Endometrium (tissue), 2 donors: Measurements from ENCODE around the gene FANCD2.
"Not testable (repeated sequence)": the region's sequence is repeated elsewhere in the genome, so short reads cannot be mapped to it uniquely, and the experiment has no call there.

ENCODE experiments used
- FAIRE-seq: peaks from 2 replicates; lab custom pipeline; 2012; peaks lifted over from hg19 to GRCh38; lab: Jason Lieb, UNC
- donor health status: control.
- donor health status: control.

FANCD2 gene

GRCh38 chr3:10026084-10026890, at the start of gene FANCD2:
TSS of gene FANCD2 (plus strand) at chr3:10026437. CDS start at chr3:10028658, 2,221 bp downstream.
- no peak for FAIRE-seq

GRCh38 chr3:9976721-9977709, 49.2 kb upstream of the FANCD2 start:
- FAIRE-seq = no peak

GRCh38 chr3:9978710-9979305, 47.4 kb upstream of the FANCD2 start:
- no peak for FAIRE-seq

- no peak for FAIRE-seq
These were observed 46.0 kb upstream of the FANCD2 start for GRCh38 chr3:9980251-9980650.

GRCh38 chr3:9986230-9986725, 40.0 kb upstream of the FANCD2 start:
- no peak for FAIRE-seq

- no peak for FAIRE-seq
These were observed 32.0 kb upstream of the FANCD2 start for GRCh38 chr3:9994086-9994844.

GRCh38 chr3:10000686-10001085, 25.6 kb upstream of the FANCD2 start:
- no peak for FAIRE-seq

- no peak for FAIRE-seq
These were observed 23.3 kb upstream of the FANCD2 start for GRCh38 chr3:10002951-10003350.

GRCh38 chr3:10004506-10004905, 21.7 kb upstream of the FANCD2 start:
- no peak for FAIRE-seq

GRCh38 chr3:10004960-10005564, 21.2 kb upstream of the FANCD2 start:
- FAIRE-seq = no peak

GRCh38 chr3:10006048-10006761, 20.0 kb upstream of the FANCD2 start:
- FAIRE-seq = no peak

- no peak for FAIRE-seq
These were observed 19.5 kb upstream of the FANCD2 start for GRCh38 chr3:10006762-10007090.

- FAIRE-seq = no peak
These were observed 19.0 kb upstream of the FANCD2 start for GRCh38 chr3:10007126-10007782.

GRCh38 chr3:10008216-10008587, 18.0 kb upstream of the FANCD2 start:
- not testable (repeated sequence) for FAIRE-seq

- no peak for FAIRE-seq
These were observed 17.5 kb upstream of the FANCD2 start for GRCh38 chr3:10008588-10009344.

GRCh38 chr3:10010421-10010877, 15.8 kb upstream of the FANCD2 start:
- FAIRE-seq = no peak

GRCh38 chr3:10010878-10011465, 15.3 kb upstream of the FANCD2 start:
- no peak for FAIRE-seq

GRCh38 chr3:10011631-10012030, 14.6 kb upstream of the FANCD2 start:
- no peak for FAIRE-seq

GRCh38 chr3:10012106-10012505, 14.1 kb upstream of the FANCD2 start:
- FAIRE-seq = no peak
